Mesothelial cell of epicardium (in vitro differentiated cells): ENCODE data around the gene RAB11FIP2. TPM values are rescaled to one million over a fixed set of nuclear protein-coding genes. Genes with fewer than 3 reads are reported as not detected.

Source experiments
- DNase-seq, 2 experiments: peaks; one replicate each; pipeline ENCODE4 v3.0.0; 2021; ENCODE audit warnings: low spot score in 2 of 2; ENCODE audit not compliant: unreplicated experiment in 2 of 2
- H3K27ac Mint-ChIP-seq: 2 replicates; pipeline ENCODE4 v1.8.0; 2021; ENCODE audit warnings: mixed read lengths
- H3K27me3 Mint-ChIP-seq: 2 replicates; pipeline ENCODE4 v1.8.0; 2021; ENCODE audit warnings: low read depth, mixed read lengths
- H3K36me3 Mint-ChIP-seq: 2 replicates; pipeline ENCODE4 v1.8.0; 2021; ENCODE audit warnings: mixed read lengths
- H3K4me1 Mint-ChIP-seq: 2 replicates; pipeline ENCODE4 v1.8.0; 2021; ENCODE audit warnings: mixed read lengths
- H3K4me3 Mint-ChIP-seq: 2 replicates; pipeline ENCODE4 v1.8.0; 2021; ENCODE audit warnings: mild to moderate bottlenecking, moderate library complexity, mixed read lengths
- H3K9me3 Mint-ChIP-seq: 2 replicates; pipeline ENCODE4 v1.8.0; 2021; ENCODE audit warnings: mixed read lengths
- CTCF ChIP-seq: fragments of 200-600 bp; sonication (generic); IDR thresholded peaks from one replicate; pipeline ENCODE4 v1.5.0; 2021; ENCODE audit warnings: antibody characterized with exemption; ENCODE audit not compliant: unreplicated experiment
- total RNA-seq: library from RNA; stranded (reverse); gene quantifications from 3 replicates; pipeline ENCODE4 v1.2.1, GENCODE V29; 2021

RAB11FIP2 gene
- total RNA-seq = 29.5 to 32.5 TPM (median 31.8 TPM) in 3 replicates

GRCh38 chr10:118046395-118047156 is at the start of gene RAB11FIP2:
Gene RAB11FIP2 (minus strand): TSS chr10:118046941. CDS start chr10:118046163, 778 bp downstream.
- Mint-ChIP-seq H3K36me3 (no peaks in the 10 kb centered on the region), H3K27ac (peak within 1 kb of the TSS; percentile 95), H3K4me3 (peak within 1 kb of the TSS; percentile 88), H3K9me3 (no peaks in the 10 kb centered on the region), H3K27me3 (no peaks in the 10 kb centered on the region), H3K4me1 (peaks cover 38% of the 10 kb centered on the region)
- no peak for TF ChIP-seq CTCF
- DNase-seq = peak; percentile 82 to 92

- no peaks in the 10 kb centered on the region for H3K36me3 Mint-ChIP-seq
- no peaks in the 10 kb centered on the region for H3K9me3 Mint-ChIP-seq
- peaks cover 10% of the 10 kb centered on the region for H3K27me3 Mint-ChIP-seq
- peaks cover 4% of the 10 kb centered on the region for H3K4me1 Mint-ChIP-seq
- no peak for TF ChIP-seq CTCF
- H3K27ac Mint-ChIP-seq = no peak overlapping the region
- no peak overlapping the region for H3K4me3 Mint-ChIP-seq
- DNase-seq = no peak
These were observed 49.3 kb upstream of the RAB11FIP2 start for GRCh38 chr10:118096022-118096421.

GRCh38 chr10:118092209-118092608 is 45.5 kb upstream of the RAB11FIP2 start:
- no peak for TF ChIP-seq CTCF
- no peak overlapping the region for H3K4me3 Mint-ChIP-seq
- DNase-seq = no peak
- no peaks in the 10 kb centered on the region for H3K36me3 Mint-ChIP-seq
- H3K4me1 Mint-ChIP-seq = peaks cover 2% of the 10 kb centered on the region
- H3K27me3 Mint-ChIP-seq = peaks cover 9% of the 10 kb centered on the region
- no peak overlapping the region for H3K27ac Mint-ChIP-seq
- no peaks in the 10 kb centered on the region for H3K9me3 Mint-ChIP-seq

- H3K27ac Mint-ChIP-seq = no peak overlapping the region
- TF ChIP-seq CTCF = no peak
- no peak overlapping the region for H3K4me3 Mint-ChIP-seq
- no peak for DNase-seq
- H3K9me3 Mint-ChIP-seq = peaks cover 17% of the 10 kb centered on the region
- peaks cover 4% of the 10 kb centered on the region for H3K36me3 Mint-ChIP-seq
- H3K27me3 Mint-ChIP-seq = no peaks in the 10 kb centered on the region
- H3K4me1 Mint-ChIP-seq = no peaks in the 10 kb centered on the region
These were observed 34.1 kb upstream of the RAB11FIP2 start for GRCh38 chr10:118080817-118081216.

GRCh38 chr10:118076705-118077104 is 30.0 kb upstream of the RAB11FIP2 start:
- H3K27ac Mint-ChIP-seq = no peak overlapping the region
- H3K4me3 Mint-ChIP-seq = no peak overlapping the region
- no peaks in the 10 kb centered on the region for H3K27me3 Mint-ChIP-seq
- no peak for DNase-seq
- H3K9me3 Mint-ChIP-seq = peaks cover 20% of the 10 kb centered on the region
- H3K36me3 Mint-ChIP-seq = no peaks in the 10 kb centered on the region
- TF ChIP-seq CTCF = no peak
- peaks cover under 1% of the 10 kb centered on the region for H3K4me1 Mint-ChIP-seq
